ENCODE measurements around the gene ORM1. TPM values are rescaled to one million over a fixed set of nuclear protein-coding genes. Genes with fewer than 3 reads are reported as not detected.

Gene ORM1
- total and polyA plus RNA-seq, 12 donors: 2.9 to 26.0 (median 5.1) TPM; not detected in 1

- no peak overlapping the region for H3K4me3 ChIP-seq
- H3K27ac ChIP-seq: peak overlapping the region in 3 of 5 donors; percentile 63 to 85 (median 68)
- 19 to 27% (median 20%) methylated on average over 3 to 9 of the region's 9 CpGs for whole genome bisulfite sequencing, 4 donors
- H3K4me1 ChIP-seq (replicated peaks in 1 of 2): peaks cover 6 to 7% of the 10 kb centered on the region in 2 donors
- H3K27me3 ChIP-seq: no peaks in the 10 kb centered on the region
- DNase-seq: peak; percentile 84 to 96 (median 95)
- peaks cover 0 to 96% of the 10 kb centered on the region in 2 donors for H3K36me3 ChIP-seq (replicated peaks in 1 of 2)
- intact Hi-C loops (cut with DNase I): loop anchor here (10.0 kb wide), 3 partner anchors 46 to 306 kb away; partner anchors contain the start of genes TEX53 (in 1 of the 2) and WHRN (in 1 of the 2)
- TF ChIP-seq, protein P1, sequence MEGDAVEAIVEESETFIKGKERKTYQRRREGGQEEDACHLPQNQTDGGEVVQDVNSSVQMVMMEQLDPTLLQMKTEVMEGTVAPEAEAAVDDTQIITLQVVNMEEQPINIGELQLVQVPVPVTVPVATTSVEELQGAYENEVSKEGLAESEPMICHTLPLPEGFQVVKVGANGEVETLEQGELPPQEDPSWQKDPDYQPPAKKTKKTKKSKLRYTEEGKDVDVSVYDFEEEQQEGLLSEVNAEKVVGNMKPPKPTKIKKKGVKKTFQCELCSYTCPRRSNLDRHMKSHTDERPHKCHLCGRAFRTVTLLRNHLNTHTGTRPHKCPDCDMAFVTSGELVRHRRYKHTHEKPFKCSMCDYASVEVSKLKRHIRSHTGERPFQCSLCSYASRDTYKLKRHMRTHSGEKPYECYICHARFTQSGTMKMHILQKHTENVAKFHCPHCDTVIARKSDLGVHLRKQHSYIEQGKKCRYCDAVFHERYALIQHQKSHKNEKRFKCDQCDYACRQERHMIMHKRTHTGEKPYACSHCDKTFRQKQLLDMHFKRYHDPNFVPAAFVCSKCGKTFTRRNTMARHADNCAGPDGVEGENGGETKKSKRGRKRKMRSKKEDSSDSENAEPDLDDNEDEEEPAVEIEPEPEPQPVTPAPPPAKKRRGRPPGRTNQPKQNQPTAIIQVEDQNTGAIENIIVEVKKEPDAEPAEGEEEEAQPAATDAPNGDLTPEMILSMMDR (IDR thresholded peaks at IDR 0.05): no peak
- peak in 1 of 2 donors; percentile 16 for TF ChIP-seq POLR2A (IDR thresholded peaks at IDR 0.05)
- no peaks in the 10 kb centered on the region for H3K9me3 ChIP-seq (replicated peaks in 1 of 3)
Observed at GRCh38 chr9:114348906-114349482, 26.1 kb downstream of the ORM1 start.

DNA sequence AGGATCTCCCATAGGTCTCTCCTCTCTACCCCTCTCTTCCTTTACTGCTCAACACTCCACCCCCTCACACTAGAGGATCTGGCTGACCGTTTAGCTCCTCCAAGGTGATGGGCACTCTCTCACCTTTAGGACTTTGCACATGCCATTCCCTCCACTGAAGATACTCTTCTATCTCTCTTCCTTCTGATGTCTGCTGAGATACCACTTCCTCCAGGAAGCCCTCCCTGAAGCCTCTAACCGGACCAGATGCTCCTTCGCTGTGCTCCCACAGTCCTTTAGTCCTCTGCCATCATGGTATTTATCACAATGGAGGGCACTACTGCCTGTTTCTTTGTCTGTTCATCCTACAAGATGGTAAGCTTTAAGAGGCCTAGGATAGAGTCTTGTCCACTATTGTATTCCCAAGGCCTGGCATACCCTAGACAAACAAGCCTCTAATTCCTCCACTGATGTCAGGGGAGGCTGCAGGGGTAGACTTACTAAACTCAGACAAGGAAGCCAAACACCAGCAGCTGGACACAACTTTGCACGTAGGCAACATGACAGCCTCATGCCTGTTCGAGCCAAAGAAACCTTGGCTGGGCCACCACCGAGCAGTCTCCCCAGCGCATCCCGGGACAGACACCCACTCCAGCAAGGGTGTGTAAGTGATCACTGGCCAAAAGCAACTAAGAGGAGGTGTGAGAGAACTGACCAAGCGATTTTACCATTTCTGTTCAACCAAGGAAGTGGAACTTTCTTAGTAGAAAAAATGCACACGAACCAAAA is 27.0 kb downstream of the ORM1 start:
- peak overlapping the region in 1 of 5 donors; percentile 85 for H3K27ac ChIP-seq
- DNase-seq: no peak
- H3K4me1 ChIP-seq (replicated peaks in 1 of 2): peaks cover 6 to 7% of the 10 kb centered on the region in 2 donors
- intact Hi-C loops (cut with DNase I): loop anchor here (10.0 kb wide), 3 partner anchors 45 to 305 kb away; partner anchors contain the start of genes TEX53 (in 1 of the 2) and WHRN (in 1 of the 2)
- peaks cover 0 to 88% of the 10 kb centered on the region in 2 donors for H3K36me3 ChIP-seq (replicated peaks in 1 of 2)
- no peak overlapping the region for H3K4me3 ChIP-seq
- WGBS, 4 donors: 82 to 86% (median 85%) methylated on average over 9 to 10 of the region's 10 CpGs
- no peaks in the 10 kb centered on the region for H3K9me3 ChIP-seq (replicated peaks in 1 of 3)
- no peaks in the 10 kb centered on the region for H3K27me3 ChIP-seq
- TF ChIP-seq, protein P1 (IDR thresholded peaks at IDR 0.05): no peak
- no peak for TF ChIP-seq POLR2A (IDR thresholded peaks at IDR 0.05)

DNA sequence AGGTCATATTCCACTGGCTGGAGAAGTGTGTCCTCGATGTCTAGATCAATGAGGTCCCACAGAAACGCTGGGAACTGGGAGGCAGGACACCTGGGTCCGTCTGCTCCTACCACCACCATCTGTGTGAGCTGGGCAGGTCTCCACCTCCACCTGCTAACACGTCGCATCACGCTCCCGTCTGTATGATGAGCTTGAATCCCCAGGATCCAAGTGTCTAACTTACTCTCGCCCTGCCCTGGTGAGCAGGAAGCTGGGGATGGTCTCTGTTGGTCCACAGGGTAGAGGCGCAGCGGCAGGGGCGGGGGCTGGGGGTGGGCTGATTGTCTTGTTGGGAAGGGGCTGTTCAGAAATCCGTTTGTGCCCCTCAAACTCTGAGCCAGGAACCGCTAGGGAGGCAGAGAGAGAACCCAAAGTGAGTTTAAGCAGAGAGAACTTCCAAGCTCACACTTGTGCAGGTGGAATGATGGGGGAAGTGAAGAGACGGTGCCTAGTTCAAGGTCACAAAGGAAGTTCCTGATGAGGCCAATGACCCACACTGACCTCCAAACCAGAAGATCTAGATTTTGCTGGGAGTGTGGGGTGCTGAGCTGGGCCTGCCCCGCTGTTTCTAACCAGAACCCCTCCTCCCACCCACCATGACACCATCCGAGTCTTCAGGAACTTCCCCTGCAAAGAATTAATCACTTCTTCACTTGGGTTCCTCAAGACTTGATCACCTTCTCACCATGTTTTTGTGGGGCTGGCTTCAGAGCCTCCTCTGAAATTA is 27.9 kb downstream of the ORM1 start:
- Histone ChIP-seq H3K4me3 (no peak overlapping the region), H3K36me3 (replicated peaks in 1 of 2) (peaks cover 0 to 88% of the 10 kb centered on the region in 2 donors), H3K4me1 (replicated peaks in 1 of 2) (peaks cover 6 to 7% of the 10 kb centered on the region in 2 donors), H3K9me3 (replicated peaks in 1 of 3) (no peaks in the 10 kb centered on the region), H3K27ac (no peak overlapping the region), H3K27me3 (no peaks in the 10 kb centered on the region)
- TF ChIP-seq, protein P1 (IDR thresholded peaks at IDR 0.05): no peak
- TF ChIP-seq POLR2A (IDR thresholded peaks at IDR 0.05): no peak
- DNase-seq: no peak
- 89 to 91% (median 91%) methylated on average over 16 of the region's 16 CpGs for WGBS, 4 donors
- intact Hi-C loops (cut with DNase I): no loop called here

- Histone ChIP-seq H3K4me1 (replicated peaks in 1 of 2) (peaks cover 6 to 7% of the 10 kb centered on the region in 2 donors), H3K27ac (no peak overlapping the region), H3K36me3 (replicated peaks in 1 of 2) (peaks cover 0 to 89% of the 10 kb centered on the region in 2 donors), H3K9me3 (replicated peaks in 1 of 3) (no peaks in the 10 kb centered on the region), H3K27me3 (no peaks in the 10 kb centered on the region), H3K4me3 (no peak overlapping the region)
- DNase-seq: no peak
- no peak for TF ChIP-seq POLR2A (IDR thresholded peaks at IDR 0.05)
- TF ChIP-seq, protein P1 (IDR thresholded peaks at IDR 0.05): no peak
- intact Hi-C loops (cut with DNase I): no loop called here
- WGBS, 4 donors: 74 to 84% (median 82%) methylated on average over 4 of the region's 4 CpGs
Observed at GRCh38 chr9:114351932-114352331, 29.0 kb downstream of the ORM1 start.

Measured in adrenal gland (tissue), 12 donors.